Measurements from ENCODE around the gene IGFN1. TPM values are rescaled to one million over a fixed set of nuclear protein-coding genes. Genes with fewer than 3 reads are reported as not detected.
"Not testable (repeated sequence)": the region's sequence is repeated elsewhere in the genome, so short reads cannot be mapped to it uniquely, and the experiment has no call there.

The IGFN1 gene
- total RNA-seq, 2 donors from 2014 or later = 0.21 TPM; not detected in 1

- H3K27ac Mint-ChIP-seq = no peak overlapping the region
- peaks cover 5% of the 10 kb centered on the region for H3K27me3 Mint-ChIP-seq
- H3K36me3 Mint-ChIP-seq (ENCODE audit: low read depth) = no peaks in the 10 kb centered on the region
- no peak for ATAC-seq (replicated peaks)
- H3K4me3 Mint-ChIP-seq = no peak overlapping the region
- no peaks in the 10 kb centered on the region for H3K4me1 Mint-ChIP-seq
- no peaks in the 10 kb centered on the region for H3K9me3 Mint-ChIP-seq
These were observed 33.4 kb downstream of the IGFN1 start for GRCh38 chr1:201223852-201224665.

- H3K9me3 Mint-ChIP-seq = no peaks in the 10 kb centered on the region
- H3K36me3 Mint-ChIP-seq (ENCODE audit: low read depth) = no peaks in the 10 kb centered on the region
- H3K27ac Mint-ChIP-seq = no peak overlapping the region
- H3K27me3 Mint-ChIP-seq = peaks cover 10% of the 10 kb centered on the region
- no peaks in the 10 kb centered on the region for H3K4me1 Mint-ChIP-seq
- H3K4me3 Mint-ChIP-seq = no peak overlapping the region
- ATAC-seq (replicated peaks) = no peak
These were observed 34.2 kb downstream of the IGFN1 start for GRCh38 chr1:201224666-201225370.

DNA sequence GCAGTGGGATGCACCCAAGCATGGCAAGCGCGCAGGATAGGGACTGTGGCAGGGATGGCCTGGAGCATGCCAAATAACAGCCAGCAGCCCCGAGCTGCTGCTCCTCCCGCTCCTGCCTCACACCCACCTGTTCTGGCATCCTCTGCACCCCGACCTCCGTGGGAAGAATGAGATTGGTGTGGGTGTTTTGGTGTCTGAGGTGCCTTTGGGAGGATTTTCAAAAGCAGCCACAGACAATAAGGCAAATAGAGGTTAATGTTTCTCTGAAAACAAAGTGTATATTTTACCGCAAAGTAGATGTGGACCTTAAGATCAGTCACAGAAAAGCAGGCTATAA, 35.5 kb downstream of the IGFN1 start:
- H3K9me3 Mint-ChIP-seq = no peaks in the 10 kb centered on the region
- no peak overlapping the region for H3K4me3 Mint-ChIP-seq
- no peak overlapping the region for H3K27ac Mint-ChIP-seq
- H3K27me3 Mint-ChIP-seq = peaks cover 18% of the 10 kb centered on the region
- H3K36me3 Mint-ChIP-seq (ENCODE audit: low read depth) = no peaks in the 10 kb centered on the region
- no peaks in the 10 kb centered on the region for H3K4me1 Mint-ChIP-seq
- no peak for ATAC-seq (replicated peaks)

DNA sequence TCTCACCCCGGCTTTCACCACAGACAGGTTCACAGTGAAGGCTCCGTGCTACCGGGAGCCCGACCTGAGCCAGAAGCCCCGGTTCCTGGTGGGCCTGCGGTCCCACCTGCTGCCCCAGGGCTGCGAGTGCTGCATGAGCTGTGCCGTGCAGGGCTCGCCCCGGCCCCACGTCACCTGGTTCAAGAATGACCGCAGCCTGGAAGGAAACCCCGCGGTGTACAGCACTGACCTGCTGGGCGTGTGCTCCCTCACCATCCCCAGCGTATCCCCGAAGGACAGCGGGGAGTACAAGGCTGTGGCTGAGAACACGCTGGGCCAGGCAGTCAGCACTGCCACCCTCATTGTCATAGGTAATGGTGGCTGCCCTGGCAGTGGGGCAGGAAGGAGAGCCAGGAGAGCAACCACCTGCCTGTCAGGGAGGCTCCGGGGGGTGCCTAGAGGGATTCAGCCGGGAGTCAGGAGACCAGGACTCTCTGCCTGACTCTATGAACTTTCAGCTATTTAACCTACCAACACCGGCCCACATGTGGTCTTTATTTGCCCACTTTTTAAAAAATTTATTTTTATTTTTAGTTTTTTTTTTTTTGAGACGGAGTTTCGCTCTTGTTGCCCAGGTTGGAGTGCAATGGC, 36.4 kb downstream of the IGFN1 start:
- Mint-ChIP-seq H3K9me3 (no peaks in the 10 kb centered on the region), H3K27me3 (peaks cover 18% of the 10 kb centered on the region), H3K36me3 (ENCODE audit: low read depth) (no peaks in the 10 kb centered on the region), H3K27ac (no peak overlapping the region), H3K4me3 (no peak overlapping the region), H3K4me1 (no peaks in the 10 kb centered on the region)
- ATAC-seq (replicated peaks) = no peak

DNA sequence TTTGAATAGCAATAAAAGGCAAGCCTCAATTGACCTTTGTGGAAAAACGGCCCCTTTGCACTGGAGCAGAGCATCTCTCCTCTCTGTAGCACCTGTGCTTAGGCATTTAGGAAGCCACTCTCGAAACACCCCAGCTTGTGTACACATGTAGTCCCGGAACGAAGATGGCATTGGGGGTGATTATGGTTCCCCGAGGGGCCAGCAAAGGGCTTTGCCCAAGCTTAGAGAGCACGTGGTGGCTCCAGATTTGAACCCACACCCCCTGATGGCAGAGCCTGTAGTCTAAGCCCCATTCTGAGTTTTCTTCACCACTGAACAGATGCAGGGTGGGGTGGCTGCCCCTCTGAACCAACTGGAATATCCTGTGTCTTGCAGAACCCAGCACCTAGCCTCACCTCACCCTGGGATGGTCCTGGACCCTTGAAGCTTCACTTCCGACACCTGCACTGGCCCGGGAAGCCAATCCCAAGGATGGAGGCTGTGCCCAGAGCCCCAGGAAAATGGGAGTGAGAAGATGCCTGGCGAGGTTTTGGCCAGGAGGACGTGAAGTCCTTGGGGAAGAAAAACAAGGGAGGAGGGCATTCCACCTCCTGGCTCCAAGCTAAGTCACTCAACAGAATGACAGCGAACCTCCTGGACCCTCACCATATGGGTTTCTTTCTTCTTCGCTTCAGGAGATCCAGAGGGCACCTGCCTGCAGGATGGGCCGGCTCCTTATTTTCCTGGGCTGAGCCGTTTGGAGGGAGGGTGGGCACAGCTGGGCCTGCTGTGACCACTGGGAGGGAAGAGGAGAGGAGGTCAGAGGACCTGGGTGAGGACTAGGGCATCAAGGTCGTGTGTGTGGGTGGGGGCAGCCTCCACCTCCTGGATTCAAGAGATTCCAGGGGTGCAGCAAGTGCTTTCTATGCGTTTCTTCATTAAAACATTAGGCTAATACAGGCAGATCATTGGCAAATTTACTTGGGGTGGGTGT, 37.7 kb downstream of the IGFN1 start:
- no peak overlapping the region for H3K27ac Mint-ChIP-seq
- H3K4me3 Mint-ChIP-seq = no peak overlapping the region
- no peaks in the 10 kb centered on the region for H3K36me3 Mint-ChIP-seq (ENCODE audit: low read depth)
- peaks cover 21% of the 10 kb centered on the region for H3K27me3 Mint-ChIP-seq
- no peak for ATAC-seq (replicated peaks)
- H3K4me1 Mint-ChIP-seq = no peaks in the 10 kb centered on the region
- H3K9me3 Mint-ChIP-seq = no peaks in the 10 kb centered on the region

- ATAC-seq (replicated peaks) = no peak
- Mint-ChIP-seq H3K27ac (no peak overlapping the region), H3K4me3 (no peak overlapping the region), H3K27me3 (peaks cover 21% of the 10 kb centered on the region), H3K36me3 (ENCODE audit: low read depth) (no peaks in the 10 kb centered on the region), H3K9me3 (no peaks in the 10 kb centered on the region), H3K4me1 (no peaks in the 10 kb centered on the region)
These were observed 38.5 kb downstream of the IGFN1 start for GRCh38 chr1:201229095-201229494.

DNA sequence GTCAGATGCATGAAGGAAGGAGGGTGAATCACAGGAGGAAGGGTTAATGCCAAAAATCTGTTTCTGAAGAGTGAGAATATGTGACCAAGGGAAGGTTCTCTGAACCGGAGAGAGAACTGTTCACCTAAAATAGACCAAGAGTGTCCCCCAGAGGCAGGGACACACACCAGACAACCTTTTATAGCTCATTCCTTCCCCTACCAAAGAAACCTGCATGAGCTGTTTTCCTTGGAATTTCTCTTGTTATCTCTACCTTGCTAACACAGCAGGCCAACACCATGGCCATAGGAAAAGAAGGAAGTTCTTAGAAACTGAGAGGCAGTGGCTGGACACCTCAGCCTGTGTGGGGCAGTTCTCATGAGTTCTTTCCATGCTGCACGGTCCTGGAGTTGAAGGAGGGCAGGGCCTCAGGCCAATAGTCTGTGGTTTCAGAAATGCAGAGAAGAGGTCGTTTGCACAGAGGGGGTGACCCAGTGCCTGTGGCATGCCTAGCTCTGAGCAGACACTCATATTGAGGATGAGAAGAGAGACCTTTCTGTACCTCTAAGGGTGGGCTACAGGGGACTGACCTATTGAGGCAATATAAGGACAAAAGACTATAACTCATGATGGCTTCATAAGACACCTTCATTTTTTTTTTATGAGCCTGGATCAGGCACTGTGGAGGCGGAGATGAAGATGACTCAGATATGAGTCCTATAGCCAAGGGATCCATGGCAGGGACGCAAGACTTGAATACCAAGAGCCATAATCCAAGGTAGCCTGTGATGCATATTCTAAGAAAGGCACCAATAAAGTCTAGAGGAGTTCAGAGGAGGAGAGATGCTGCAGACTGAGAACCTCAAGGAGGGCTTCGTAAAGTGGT, 39.4 kb downstream of the IGFN1 start:
- Mint-ChIP-seq H3K36me3 (ENCODE audit: low read depth) (no peaks in the 10 kb centered on the region), H3K4me3 (no peak overlapping the region), H3K9me3 (no peaks in the 10 kb centered on the region), H3K27me3 (peaks cover 21% of the 10 kb centered on the region), H3K4me1 (no peaks in the 10 kb centered on the region), H3K27ac (no peak overlapping the region)
- no peak for ATAC-seq (replicated peaks)

DNA sequence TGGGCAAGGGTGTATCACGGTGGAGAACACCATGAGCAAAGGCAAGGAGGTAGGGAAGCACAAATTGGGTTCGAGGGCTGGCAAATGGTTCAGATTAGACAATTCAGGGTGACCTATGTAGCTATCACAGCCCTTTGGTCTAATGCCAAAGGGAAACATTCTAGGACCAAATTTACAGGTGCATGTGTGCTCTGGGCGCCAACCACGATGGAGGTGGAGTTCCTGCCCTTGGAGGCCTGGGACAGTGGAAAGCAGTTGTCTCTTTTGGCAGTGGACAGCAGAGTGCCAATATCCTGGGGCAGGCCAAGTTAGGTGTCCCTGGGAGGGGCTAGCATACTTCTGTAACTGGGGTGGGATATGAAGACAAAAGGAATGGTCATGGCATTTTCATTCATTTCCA, 40.1 kb downstream of the IGFN1 start:
- Mint-ChIP-seq H3K36me3 (ENCODE audit: low read depth) (no peaks in the 10 kb centered on the region), H3K4me3 (no peak overlapping the region), H3K9me3 (no peaks in the 10 kb centered on the region), H3K27me3 (peaks cover 21% of the 10 kb centered on the region), H3K27ac (no peak overlapping the region), H3K4me1 (no peaks in the 10 kb centered on the region)
- no peak for ATAC-seq (replicated peaks)

DNA sequence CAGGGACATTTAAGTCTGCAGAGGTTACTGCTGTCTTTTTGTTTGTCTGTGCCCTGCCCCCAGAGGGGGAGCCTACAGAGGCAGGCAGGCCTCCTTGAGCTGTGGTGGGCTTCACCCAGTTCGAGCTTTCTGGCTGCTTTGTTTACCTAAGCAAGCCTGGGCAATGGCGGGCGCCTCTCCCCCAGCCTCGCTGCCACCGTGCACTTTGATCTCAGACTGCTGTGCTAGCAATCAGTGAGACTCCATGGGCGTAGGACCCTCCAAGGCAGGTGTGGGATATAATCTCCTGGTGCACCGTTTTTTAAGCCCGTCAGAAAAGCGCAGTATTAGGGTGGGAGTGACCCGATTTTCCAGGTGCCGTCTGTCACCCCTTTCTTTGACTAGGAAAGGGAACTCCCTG, 49.0 kb downstream of the IGFN1 start:
- not testable (repeated sequence) for H3K4me3 Mint-ChIP-seq; ATAC-seq (replicated peaks); H3K9me3 Mint-ChIP-seq; H3K36me3 Mint-ChIP-seq (ENCODE audit: low read depth); H3K27ac Mint-ChIP-seq; H3K4me1 Mint-ChIP-seq
- H3K27me3 Mint-ChIP-seq = peaks cover 32% of the 10 kb centered on the region

DNA sequence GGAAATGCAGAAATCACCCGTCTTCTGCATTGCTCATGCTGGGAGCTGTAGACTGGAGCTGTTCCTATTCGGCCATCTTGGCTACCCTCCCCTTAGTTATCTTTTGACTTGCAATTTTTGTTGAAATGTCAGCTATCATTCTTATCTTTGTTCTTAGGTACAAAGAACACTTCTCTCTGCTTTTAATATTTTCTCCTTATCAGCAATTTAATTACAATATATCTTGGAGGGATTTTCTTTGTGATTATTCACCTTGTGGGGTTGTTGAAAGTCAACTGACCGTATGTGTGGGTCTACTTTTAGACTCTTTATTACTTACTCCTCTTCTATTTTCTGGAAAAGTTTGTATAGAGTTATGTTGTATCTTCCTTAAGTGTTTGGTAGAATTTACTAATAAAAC, 49.5 kb downstream of the IGFN1 start:
- Mint-ChIP-seq H3K27ac (no peak overlapping the region), H3K27me3 (peaks cover 37% of the 10 kb centered on the region), H3K36me3 (ENCODE audit: low read depth) (no peaks in the 10 kb centered on the region), H3K4me1 (no peaks in the 10 kb centered on the region), H3K4me3 (no peak overlapping the region), H3K9me3 (no peaks in the 10 kb centered on the region)
- ATAC-seq (replicated peaks) = no peak

- Mint-ChIP-seq H3K9me3 (no peaks in the 10 kb centered on the region), H3K27ac (no peak overlapping the region), H3K36me3 (ENCODE audit: low read depth) (no peaks in the 10 kb centered on the region), H3K27me3 (peaks cover 46% of the 10 kb centered on the region), H3K4me1 (no peaks in the 10 kb centered on the region), H3K4me3 (no peak overlapping the region)
- ATAC-seq (replicated peaks) = no peak
These were observed 51.1 kb downstream of the IGFN1 start for GRCh38 chr1:201241736-201242135.

DNA sequence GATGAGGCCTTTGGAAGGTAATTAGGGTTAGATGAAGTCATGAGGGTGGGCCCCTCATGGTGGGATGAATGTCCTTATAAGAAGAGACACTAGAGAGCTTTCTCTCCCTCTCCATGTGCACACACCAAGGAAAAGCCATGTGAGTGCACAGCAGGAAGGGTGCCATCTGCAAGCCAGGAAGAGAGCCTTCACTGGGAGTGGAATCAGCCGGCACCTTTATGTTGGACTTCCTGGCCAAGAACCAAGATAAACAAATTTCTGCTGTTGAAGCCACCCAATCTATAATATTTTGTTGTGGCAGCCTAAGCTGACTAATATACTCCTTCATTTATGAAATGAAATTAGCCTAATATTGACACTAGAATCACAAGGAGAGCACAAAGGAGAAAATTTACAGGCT, 54.5 kb downstream of the IGFN1 start:
- H3K9me3 Mint-ChIP-seq = no peaks in the 10 kb centered on the region
- no peak overlapping the region for H3K27ac Mint-ChIP-seq
- no peaks in the 10 kb centered on the region for H3K4me1 Mint-ChIP-seq
- peaks cover 45% of the 10 kb centered on the region for H3K27me3 Mint-ChIP-seq
- H3K36me3 Mint-ChIP-seq (ENCODE audit: low read depth) = no peaks in the 10 kb centered on the region
- no peak overlapping the region for H3K4me3 Mint-ChIP-seq
- ATAC-seq (replicated peaks) = no peak

DNA sequence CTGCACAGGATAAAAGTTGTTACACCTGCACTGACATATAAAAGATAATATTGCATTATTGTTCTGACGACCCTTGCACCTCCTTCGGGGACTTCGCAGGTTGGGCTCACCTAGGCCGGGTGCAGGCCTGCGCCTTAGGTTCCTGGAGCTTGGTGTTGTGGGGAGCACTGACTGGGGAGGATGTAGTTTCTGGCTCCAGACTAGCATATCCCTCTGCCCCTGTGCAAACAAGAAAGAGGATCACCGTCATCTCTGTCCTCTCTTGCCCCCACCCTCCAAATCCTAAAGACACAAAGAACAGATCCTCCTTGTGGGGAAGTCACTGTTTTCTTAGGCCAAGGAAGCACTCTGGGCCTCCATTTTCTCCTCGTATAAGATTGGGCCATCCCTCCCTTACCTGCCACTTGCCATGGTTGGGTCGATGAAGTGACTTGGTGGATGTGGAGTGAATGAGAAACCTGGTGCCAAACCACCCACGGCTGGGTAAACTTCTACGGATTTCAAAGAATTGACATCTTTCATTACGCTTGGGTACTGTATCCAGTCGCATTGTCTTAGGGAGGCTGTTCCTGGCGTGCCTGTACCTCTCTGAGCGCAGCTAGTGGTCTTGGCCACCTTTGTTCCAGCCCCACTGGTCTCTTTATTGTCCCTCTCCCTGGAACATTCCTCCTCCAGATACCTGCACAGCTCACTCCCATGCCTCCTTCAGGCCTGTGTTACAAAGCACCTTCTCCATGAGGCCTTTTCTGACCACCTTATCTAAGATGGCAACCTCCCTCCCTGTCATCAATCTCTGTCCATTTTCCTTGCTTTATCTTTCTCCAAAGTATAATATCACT, 58.3 kb downstream of the IGFN1 start:
- no peaks in the 10 kb centered on the region for H3K4me1 Mint-ChIP-seq
- no peaks in the 10 kb centered on the region for H3K9me3 Mint-ChIP-seq
- H3K36me3 Mint-ChIP-seq (ENCODE audit: low read depth) = no peaks in the 10 kb centered on the region
- no peak for ATAC-seq (replicated peaks)
- no peak overlapping the region for H3K27ac Mint-ChIP-seq
- no peak overlapping the region for H3K4me3 Mint-ChIP-seq
- H3K27me3 Mint-ChIP-seq = peaks cover 26% of the 10 kb centered on the region

Measured in activated T-helper 17 cell treated with anti-CD3 and anti-CD28 coated beads, Interleukin-2, amount 50 U/mL, for 72 hours (primary cell).